Brain microvascular endothelial cell (primary cell): Measurements from ENCODE around the gene ZSWIM2.
A peak's percentile ranks its signal among the peaks of the same experiment; 100 is the strongest.
"Not testable (repeated sequence)": the region's sequence is repeated elsewhere in the genome, so short reads cannot be mapped to it uniquely, and the experiment has no call there.

Experiments used
- DNase-seq: peaks from one replicate; pipeline ENCODE4 v3.0.0-alpha.2; 2020
- H3K27ac ChIP-seq: fragments of 250-450 bp; sonication (Bioruptor Pico); 2 replicates; pipeline ENCODE4 v1.5.1; 2020; ENCODE audit warnings: mild to moderate bottlenecking, moderate library complexity
- H3K27me3 ChIP-seq: fragments of 250-450 bp; sonication (Bioruptor Pico); replicated peaks from 2 replicates; pipeline ENCODE4 v1.5.1; 2020; ENCODE audit warnings: mild to moderate bottlenecking
- H3K36me3 ChIP-seq: fragments of 250-450 bp; sonication (Bioruptor Pico); replicated peaks from 2 replicates; pipeline ENCODE4 v1.5.1; 2020; ENCODE audit warnings: mild to moderate bottlenecking
- H3K4me3 ChIP-seq: 2 replicates; pipeline ENCODE4 v1.5.1; 2011; ENCODE audit warnings: low read depth, mild to moderate bottlenecking, control low read depth, low read length, moderate library complexity
- in situ Hi-C: cut with HindIII; loops from 2 replicates; pipeline ENCODE4 v1.10.0; 2017; ENCODE audit warnings: low sequenced_read_pairs, low pct_ligation_motif_present
- TF ChIP-seq, protein P1 (sequence below): IDR thresholded peaks from 2 replicates; pipeline ENCODE4 v1.5.1; 2011; ENCODE audit warnings: low read depth, mild to moderate bottlenecking, moderate library complexity, low read length, control low read depth, inconsistent platforms; ENCODE audit errors: missing control alignments

Gene ZSWIM2

DNA sequence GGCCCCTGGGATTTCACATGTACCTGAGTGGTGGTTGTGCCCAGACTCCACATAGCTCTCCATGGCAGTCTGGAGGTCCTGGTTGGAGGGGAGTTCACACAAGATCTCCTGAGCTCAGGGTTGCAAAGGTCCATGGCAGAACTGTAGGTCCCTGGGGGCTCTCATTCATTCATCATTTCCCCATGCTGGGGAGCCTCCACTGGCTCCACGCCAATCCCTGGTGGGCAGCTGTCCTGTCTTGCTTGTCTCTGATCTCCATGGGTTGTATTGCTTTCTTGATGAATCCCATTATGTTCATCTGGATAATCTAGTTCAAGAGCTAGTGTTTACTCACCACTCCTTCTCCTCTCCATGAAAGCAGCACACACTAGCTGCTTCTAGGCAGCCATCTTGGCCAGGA lies 42.4 kb downstream of the ZSWIM2 start:
- no peaks in the 10 kb centered on the region for H3K27me3 ChIP-seq
- in situ Hi-C loops = no loop called here
- DNase-seq = no peak
- H3K4me3 ChIP-seq = no peak overlapping the region
- no peaks in the 10 kb centered on the region for H3K36me3 ChIP-seq
- TF ChIP-seq, protein P1, sequence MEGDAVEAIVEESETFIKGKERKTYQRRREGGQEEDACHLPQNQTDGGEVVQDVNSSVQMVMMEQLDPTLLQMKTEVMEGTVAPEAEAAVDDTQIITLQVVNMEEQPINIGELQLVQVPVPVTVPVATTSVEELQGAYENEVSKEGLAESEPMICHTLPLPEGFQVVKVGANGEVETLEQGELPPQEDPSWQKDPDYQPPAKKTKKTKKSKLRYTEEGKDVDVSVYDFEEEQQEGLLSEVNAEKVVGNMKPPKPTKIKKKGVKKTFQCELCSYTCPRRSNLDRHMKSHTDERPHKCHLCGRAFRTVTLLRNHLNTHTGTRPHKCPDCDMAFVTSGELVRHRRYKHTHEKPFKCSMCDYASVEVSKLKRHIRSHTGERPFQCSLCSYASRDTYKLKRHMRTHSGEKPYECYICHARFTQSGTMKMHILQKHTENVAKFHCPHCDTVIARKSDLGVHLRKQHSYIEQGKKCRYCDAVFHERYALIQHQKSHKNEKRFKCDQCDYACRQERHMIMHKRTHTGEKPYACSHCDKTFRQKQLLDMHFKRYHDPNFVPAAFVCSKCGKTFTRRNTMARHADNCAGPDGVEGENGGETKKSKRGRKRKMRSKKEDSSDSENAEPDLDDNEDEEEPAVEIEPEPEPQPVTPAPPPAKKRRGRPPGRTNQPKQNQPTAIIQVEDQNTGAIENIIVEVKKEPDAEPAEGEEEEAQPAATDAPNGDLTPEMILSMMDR = no peak
- no peak overlapping the region for H3K27ac ChIP-seq

GRCh38 chr2:186798604-186799003 lies 50.4 kb downstream of the ZSWIM2 start:
- DNase-seq, in situ Hi-C loops: not testable (repeated sequence)

GRCh38 chr2:186784930-186785329 lies 64.0 kb downstream of the ZSWIM2 start:
- Histone ChIP-seq H3K36me3 (no peaks in the 10 kb centered on the region), H3K4me3 (no peak overlapping the region), H3K27me3 (no peaks in the 10 kb centered on the region), H3K27ac (no peak overlapping the region)
- DNase-seq = no peak
- in situ Hi-C loops = no loop called here
- TF ChIP-seq, protein P1 = no peak

More at GRCh38 chr2:186798604-186799003, 50.4 kb downstream of the ZSWIM2 start:
- not testable (repeated sequence) for H3K4me3 ChIP-seq, H3K27me3 ChIP-seq, H3K36me3 ChIP-seq, H3K27ac ChIP-seq

GRCh38 chr2:186783254-186783653 lies 65.7 kb downstream of the ZSWIM2 start:
- TF ChIP-seq, protein P1 = no peak
- in situ Hi-C loops = no loop called here
- no peaks in the 10 kb centered on the region for H3K36me3 ChIP-seq
- no peaks in the 10 kb centered on the region for H3K27me3 ChIP-seq
- H3K27ac ChIP-seq = no peak overlapping the region
- no peak for DNase-seq
- H3K4me3 ChIP-seq = no peak overlapping the region

DNA sequence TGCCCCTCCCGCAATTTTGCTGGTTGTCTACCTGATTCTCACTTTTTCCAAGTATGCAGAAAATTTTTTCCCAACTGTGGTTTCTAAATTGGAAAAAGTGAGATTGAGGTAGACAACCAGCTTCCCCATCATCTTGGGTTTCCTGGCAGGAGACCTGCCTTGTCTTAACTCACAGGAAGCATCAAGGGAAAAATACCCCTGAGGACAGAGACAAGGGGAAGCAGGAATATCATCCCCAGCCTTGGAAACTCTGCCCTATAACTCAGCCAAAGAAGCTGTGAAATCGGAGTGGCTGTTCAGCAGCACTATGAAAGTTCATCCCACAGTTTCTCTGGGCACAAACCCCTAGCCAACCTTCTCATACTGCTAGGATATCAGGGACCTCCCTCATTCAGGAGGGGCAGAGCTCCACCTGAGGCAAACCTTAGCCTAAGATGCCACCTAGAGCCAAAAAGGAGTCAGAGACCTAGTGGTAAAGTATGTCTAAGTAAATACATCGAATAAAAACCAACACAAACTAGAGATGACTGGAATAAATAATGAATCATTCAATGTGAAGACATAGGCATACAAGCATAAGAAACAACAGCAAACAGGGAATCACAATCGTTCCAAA lies 68.2 kb downstream of the ZSWIM2 start:
- in situ Hi-C loops = no loop called here
- DNase-seq = peak; percentile 14
- TF ChIP-seq, protein P1 = peak; percentile 41
- H3K4me3 ChIP-seq = no peak overlapping the region
- H3K27me3 ChIP-seq = no peaks in the 10 kb centered on the region
- H3K36me3 ChIP-seq = no peaks in the 10 kb centered on the region
- H3K27ac ChIP-seq = no peak overlapping the region
